GM11168 (cell line): ENCODE measurements around the gene HS6ST2.

Experiments used
- in situ Hi-C: fragments of 300-500 bp; cut with MboI; formaldehyde crosslinking; loops from one replicate; pipeline ENCODE4 v1.12.0; 2022; ENCODE audit warnings: low sequenced_read_pairs; ENCODE audit not compliant: unreplicated experiment

The HS6ST2 gene

GRCh38 chrX:132692526-132692925 is 265.9 kb downstream of the HS6ST2 start:
- in situ Hi-C loops = no loop called here

- in situ Hi-C loops = no loop called here
Observed at GRCh38 chrX:132692066-132692465, 266.4 kb downstream of the HS6ST2 start.

GRCh38 chrX:132689612-132690563 is 268.5 kb downstream of the HS6ST2 start:
- in situ Hi-C loops = no loop called here

GRCh38 chrX:132685276-132685675 is 273.2 kb downstream of the HS6ST2 start:
- in situ Hi-C loops = no loop called here

DNA sequence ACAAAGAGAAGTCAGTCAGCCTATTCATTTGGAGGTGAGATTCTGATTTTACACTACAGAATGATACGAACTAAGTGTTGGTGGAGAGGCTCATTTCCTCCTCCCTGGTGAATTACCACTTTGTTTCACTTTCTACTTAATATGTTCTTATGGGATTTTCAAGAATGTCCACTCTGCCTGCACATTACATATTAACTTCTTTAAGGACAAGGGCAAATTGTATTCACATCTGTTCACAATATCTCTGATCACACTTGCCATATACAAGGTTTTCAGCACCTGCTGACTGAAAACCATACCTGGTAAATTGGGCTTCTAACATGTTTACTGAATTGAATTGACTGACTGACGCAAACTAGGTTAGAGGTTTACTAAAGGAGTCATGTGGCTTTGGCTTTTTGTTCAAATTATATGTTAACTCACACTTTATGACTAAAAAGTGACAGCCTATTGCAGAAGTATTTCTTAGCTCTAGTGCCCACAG is 281.2 kb downstream of the HS6ST2 start:
- in situ Hi-C loops = no loop called here

- in situ Hi-C loops = no loop called here
Observed at GRCh38 chrX:132676561-132677186, 281.8 kb downstream of the HS6ST2 start.

DNA sequence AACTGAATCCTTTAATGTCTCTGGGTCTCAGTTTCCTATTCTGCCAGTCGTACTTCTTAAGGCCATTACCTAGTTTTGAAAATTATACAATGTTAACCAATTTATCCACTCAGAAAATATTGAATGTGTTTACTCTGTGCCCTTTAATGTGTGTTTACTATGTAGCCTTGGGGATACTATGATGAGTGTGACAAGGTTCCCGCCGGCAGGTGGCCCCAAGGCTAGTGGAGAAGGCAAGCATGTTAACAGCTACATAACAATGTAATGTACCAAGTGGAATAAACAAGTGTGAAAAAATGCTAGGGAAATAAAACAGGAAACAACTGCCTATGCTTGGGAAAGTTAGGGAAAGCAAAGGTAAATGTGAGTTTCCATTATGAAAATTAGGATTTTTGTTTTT is 282.3 kb downstream of the HS6ST2 start:
- in situ Hi-C loops = no loop called here

- in situ Hi-C loops = no loop called here
Observed at GRCh38 chrX:132673331-132673730, 285.1 kb downstream of the HS6ST2 start.

- in situ Hi-C loops = no loop called here
Observed at GRCh38 chrX:132671229-132671641, 287.2 kb downstream of the HS6ST2 start.

- in situ Hi-C loops = no loop called here
Observed at GRCh38 chrX:132669142-132669541, 289.3 kb downstream of the HS6ST2 start.

DNA sequence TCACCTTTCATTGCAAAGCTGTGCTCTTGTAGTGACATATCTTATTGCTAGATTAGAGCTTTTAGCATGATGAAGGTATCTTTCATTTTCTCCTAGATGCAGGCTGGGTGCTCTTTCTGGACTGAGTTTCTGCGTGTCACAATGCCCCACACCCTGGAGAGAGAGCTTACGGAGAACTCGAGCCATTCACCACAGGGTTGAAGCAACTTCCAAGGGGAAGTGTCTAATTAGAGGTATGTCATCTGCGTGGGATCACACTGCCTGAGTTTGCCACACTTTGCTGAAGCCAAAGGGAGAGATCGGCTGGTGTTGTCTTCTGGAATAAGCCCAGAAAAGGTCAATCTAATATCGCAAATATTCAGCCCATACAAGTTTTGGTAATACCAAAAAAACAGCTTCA is 290.3 kb downstream of the HS6ST2 start:
- in situ Hi-C loops = no loop called here

DNA sequence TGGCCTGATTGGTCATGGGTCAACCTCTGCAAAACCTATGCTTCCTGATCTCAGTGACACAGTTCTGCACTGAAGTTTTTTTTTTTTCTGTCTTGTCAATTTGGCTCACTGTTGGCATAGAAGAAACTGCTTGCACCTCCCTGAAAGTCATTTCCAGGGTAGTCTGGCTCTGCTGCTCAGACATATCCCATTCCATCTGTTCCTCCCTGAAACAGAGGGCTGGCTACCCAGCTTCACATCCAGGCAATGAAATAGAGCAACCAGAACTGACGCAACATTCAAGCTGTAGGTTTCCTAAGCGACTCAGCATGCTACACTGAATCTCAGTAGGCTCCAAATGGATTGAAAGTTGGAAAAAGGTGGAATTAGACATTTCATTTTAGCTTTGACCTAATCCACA is 292.8 kb downstream of the HS6ST2 start:
- in situ Hi-C loops = no loop called here

DNA sequence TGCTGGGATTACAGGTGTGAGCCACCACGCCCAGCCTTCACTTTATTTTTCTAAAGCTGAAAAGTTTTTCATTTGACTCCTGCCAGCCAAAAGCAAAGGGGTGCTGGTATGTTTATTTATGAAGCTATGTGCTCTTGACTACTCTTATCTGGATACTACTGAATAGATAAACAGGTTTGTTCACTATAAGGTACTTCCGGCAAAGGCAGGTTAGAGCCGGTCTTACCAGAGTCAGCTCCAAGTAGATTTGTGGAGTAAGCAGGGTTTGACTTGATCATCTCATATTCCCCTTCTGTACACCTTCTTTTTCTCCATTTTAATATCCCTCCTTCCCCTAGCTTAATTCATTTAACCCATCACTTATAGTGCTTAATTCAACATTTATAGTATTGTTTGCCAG is 294.2 kb downstream of the HS6ST2 start:
- in situ Hi-C loops = no loop called here

DNA sequence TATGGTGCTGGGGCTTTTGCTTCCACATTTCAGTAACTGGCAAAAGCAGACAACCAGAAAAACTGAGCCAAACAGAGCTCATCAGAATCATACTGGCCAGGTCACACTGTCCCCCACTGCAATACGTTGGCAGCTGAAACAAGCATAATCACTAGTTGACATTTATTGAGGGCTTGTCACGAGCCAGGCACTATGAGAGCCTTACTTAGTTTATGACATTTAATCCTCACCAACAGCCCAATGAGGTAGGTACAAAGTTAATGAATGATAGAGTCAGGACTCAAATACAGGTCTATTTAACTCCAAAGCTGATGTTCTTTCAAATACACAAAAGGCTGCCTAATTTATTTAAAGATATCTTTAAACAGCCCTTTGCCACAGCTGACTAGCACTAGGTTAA is 295.6 kb downstream of the HS6ST2 start:
- in situ Hi-C loops = no loop called here

GRCh38 chrX:132657876-132658275 is 300.6 kb downstream of the HS6ST2 start:
- in situ Hi-C loops = no loop called here

DNA sequence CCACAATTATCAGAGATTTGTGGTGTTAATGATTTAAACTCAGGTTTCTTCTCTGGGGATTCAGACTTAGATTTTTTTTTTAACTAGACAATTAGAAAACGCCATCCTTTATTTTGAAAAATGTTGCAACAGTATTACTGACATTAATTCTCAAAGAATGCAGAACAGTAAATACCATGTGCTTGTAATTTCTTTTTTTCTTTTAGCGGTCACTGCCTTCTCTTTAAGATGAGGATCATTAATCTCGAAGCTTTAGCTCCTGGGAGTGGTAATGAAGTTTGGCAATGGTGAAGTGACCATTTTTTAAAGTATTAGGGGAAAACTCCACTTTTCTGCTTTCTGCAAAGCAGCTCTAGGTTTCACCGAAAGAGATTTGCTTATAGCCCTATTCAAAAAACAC is 305.6 kb downstream of the HS6ST2 start:
- in situ Hi-C loops = no loop called here

DNA sequence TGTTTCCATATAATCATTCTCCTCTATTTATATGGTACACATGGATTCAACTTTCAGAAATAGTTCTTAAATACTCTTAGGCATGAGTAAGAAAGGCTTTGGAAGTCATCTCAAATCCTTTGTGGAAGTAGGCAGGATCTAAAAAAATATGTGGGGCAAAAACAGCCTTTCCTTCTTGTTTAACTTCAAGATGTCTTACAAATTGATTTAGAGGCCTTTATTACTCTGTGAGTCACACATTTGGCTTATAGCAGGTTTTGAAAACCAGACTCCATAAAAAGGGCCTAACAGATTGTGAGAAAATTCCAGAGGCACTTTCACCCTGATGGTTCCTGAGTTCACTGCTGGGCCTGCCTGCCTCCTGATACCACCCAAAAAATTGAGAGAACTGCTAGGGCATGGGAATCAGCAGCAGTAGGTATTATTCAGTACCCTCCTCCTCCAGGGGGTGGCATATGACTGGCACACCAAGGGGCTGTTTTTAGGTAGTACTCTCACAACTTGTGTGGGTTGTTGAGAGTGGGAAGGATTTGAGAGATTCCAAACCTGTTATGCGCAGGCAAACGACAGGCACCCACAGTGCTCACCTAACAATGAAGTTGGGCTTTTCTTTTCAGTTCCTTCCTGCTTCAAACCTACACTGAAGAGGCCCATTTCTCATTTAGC is 306.9 kb downstream of the HS6ST2 start:
- in situ Hi-C loops = no loop called here

DNA sequence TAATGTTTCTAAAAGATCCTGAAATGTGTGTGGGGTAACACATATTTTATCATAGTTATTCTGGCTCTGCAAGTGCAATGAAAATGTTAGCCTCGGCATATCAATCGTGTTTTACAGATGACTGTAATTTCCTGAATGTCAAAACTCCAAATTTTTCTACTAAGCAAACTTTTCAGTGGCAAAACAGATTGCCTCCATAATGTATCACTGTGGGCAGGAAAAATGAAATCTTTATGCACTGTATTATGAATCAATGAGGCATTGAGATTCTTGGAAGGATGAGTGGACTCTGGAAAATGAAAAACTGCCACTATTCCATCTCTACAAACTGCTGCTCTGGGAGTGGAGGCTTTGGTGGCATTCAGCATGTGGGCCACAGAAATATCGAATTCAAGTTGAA is 309.5 kb downstream of the HS6ST2 start:
- in situ Hi-C loops = loop anchor here (25.0 kb wide), 1 partner anchor 812 kb away; no protein-coding TSS in a partner anchor

DNA sequence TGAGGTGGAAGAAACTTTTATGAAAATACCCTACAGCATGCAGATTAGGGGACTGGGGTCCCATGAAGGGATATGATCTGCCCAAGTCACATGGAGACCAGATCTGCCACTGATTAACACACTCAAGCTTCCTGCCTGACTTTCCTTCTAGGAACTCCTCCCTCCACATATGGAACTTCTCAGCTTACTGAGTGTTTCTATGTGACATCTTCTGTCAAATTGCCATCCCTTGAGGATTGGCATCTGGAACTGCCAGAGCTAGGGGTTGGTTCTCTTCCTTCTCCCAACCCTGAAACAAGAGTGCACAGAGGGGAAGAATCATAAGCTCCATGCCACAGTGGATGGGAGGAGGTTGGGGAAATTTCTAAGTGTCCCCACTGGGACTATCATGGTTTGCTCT is 319.0 kb downstream of the HS6ST2 start:
- in situ Hi-C loops = loop anchor here (25.0 kb wide), 1 partner anchor 802 kb away; no protein-coding TSS in a partner anchor

- in situ Hi-C loops = loop anchor here (25.0 kb wide), 1 partner anchor 801 kb away; no protein-coding TSS in a partner anchor
Observed at GRCh38 chrX:132638313-132638712, 320.1 kb downstream of the HS6ST2 start.

DNA sequence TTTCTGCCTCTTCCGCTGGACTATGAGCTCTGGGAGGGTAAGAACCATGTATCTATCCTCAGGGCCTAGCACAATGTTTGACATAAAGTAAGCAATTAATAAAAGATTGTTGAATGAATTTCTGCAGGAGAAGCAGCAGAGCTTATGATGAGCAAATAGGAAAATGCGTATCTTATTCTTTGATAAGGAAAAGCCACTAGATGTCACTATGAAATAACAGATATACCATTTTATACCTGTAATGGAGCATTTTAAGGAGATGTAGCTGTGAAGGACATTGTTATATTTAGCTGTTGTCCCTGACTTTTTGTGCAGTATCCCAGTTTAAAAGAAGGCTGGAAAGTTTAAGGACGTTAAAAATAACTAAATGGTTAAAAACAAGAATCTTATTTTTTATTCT is 322.3 kb downstream of the HS6ST2 start:
- in situ Hi-C loops = loop anchor here (25.0 kb wide), 1 partner anchor 799 kb away; no protein-coding TSS in a partner anchor
